ENCODE results near the gene SPART. TPM values are rescaled to one million over a fixed set of nuclear protein-coding genes. Genes with fewer than 3 reads are reported as not detected.

Gene SPART
- total and polyA plus RNA-seq, 4 donors = 28.0 to 84.7 (median 45.9) TPM

- ATAC-seq (ENCODE audit: insufficient read depth, low FRiP score) (no peak), DNase-seq (no peak)
- TF ChIP-seq, protein P1, sequence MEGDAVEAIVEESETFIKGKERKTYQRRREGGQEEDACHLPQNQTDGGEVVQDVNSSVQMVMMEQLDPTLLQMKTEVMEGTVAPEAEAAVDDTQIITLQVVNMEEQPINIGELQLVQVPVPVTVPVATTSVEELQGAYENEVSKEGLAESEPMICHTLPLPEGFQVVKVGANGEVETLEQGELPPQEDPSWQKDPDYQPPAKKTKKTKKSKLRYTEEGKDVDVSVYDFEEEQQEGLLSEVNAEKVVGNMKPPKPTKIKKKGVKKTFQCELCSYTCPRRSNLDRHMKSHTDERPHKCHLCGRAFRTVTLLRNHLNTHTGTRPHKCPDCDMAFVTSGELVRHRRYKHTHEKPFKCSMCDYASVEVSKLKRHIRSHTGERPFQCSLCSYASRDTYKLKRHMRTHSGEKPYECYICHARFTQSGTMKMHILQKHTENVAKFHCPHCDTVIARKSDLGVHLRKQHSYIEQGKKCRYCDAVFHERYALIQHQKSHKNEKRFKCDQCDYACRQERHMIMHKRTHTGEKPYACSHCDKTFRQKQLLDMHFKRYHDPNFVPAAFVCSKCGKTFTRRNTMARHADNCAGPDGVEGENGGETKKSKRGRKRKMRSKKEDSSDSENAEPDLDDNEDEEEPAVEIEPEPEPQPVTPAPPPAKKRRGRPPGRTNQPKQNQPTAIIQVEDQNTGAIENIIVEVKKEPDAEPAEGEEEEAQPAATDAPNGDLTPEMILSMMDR (IDR thresholded peaks at IDR 0.05; ENCODE audit: control extremely low read depth, extremely low read depth) = no peak
- Histone ChIP-seq H3K27me3 (ENCODE audit: control insufficient read depth in 3 of 3, insufficient read depth in 3 of 3, low read length in 2 of 3) (no peaks in the 10 kb centered on the region), H3K4me1 (ENCODE audit: control insufficient read depth in 5 of 5, insufficient read depth in 5 of 5, low read length in 5 of 5) (peaks cover 0 to 16% (median 0%) of the 10 kb centered on the region in 5 donors), H3K9ac (ENCODE audit: insufficient read depth in 1 of 2, low read length in 2 of 2) (no peak overlapping the region), H3K27ac (ENCODE audit: low read depth in 1 of 2, low read length in 1 of 2) (no peak overlapping the region), H3K36me3 (ENCODE audit: control insufficient read depth in 4 of 4, insufficient read depth in 4 of 4, low read length in 4 of 4) (no peaks in the 10 kb centered on the region), H3K9me3 (ENCODE audit: control insufficient read depth in 4 of 4, insufficient read depth in 3 of 4, low read length in 3 of 4) (no peaks in the 10 kb centered on the region), H3K4me3 (no peak overlapping the region)
- WGBS, 2 donors = 54 to 83% methylated on average over 10 of the region's 10 CpGs
Observed at GRCh38 chr13:36347531-36348210, 1.5 kb upstream of the SPART start.

GRCh38 chr13:36345438-36346221, 564 bp downstream of the SPART start:
- H3K9me3 ChIP-seq (ENCODE audit: control insufficient read depth in 4 of 4, insufficient read depth in 3 of 4, low read length in 3 of 4) = no peaks in the 10 kb centered on the region
- no peaks in the 10 kb centered on the region for H3K36me3 ChIP-seq (ENCODE audit: control insufficient read depth in 4 of 4, insufficient read depth in 4 of 4, low read length in 4 of 4)
- H3K27me3 ChIP-seq (ENCODE audit: control insufficient read depth in 3 of 3, insufficient read depth in 3 of 3, low read length in 2 of 3) = no peaks in the 10 kb centered on the region
- TF ChIP-seq, protein P1 (IDR thresholded peaks at IDR 0.05; ENCODE audit: control extremely low read depth, extremely low read depth) = no peak
- DNase-seq (peak; percentile 87 to 93 (median 91)), ATAC-seq (ENCODE audit: insufficient read depth, low FRiP score) (peak; percentile 45)
- H3K4me3 ChIP-seq = peak overlapping the region; percentile 87
- H3K4me1 ChIP-seq (ENCODE audit: control insufficient read depth in 5 of 5, insufficient read depth in 5 of 5, low read length in 5 of 5) = peaks cover 0 to 16% (median 0%) of the 10 kb centered on the region in 5 donors
- 1% methylated on average over 49 to 50 of the region's 50 CpGs for WGBS, 2 donors
- H3K27ac ChIP-seq (ENCODE audit: low read depth in 1 of 2, low read length in 1 of 2) = peak overlapping the region; percentile 82 to 97
- H3K9ac ChIP-seq (ENCODE audit: insufficient read depth in 1 of 2, low read length in 2 of 2) = peak overlapping the region; percentile 98 to 100

GRCh38 chr13:36344886-36345437, 1.2 kb downstream of the SPART start:
- DNase-seq = peak in 2 of 3 donors; percentile 27 to 53
- 8 to 9% methylated on average over 14 of the region's 14 CpGs for WGBS, 2 donors
- TF ChIP-seq, protein P1 (IDR thresholded peaks at IDR 0.05; ENCODE audit: control extremely low read depth, extremely low read depth) = no peak
- ATAC-seq (ENCODE audit: insufficient read depth, low FRiP score) = no peak
- H3K27ac ChIP-seq (ENCODE audit: low read depth in 1 of 2, low read length in 1 of 2) = peak overlapping the region; percentile 82 to 96
- peak overlapping the region; percentile 27 for H3K4me3 ChIP-seq
- no peaks in the 10 kb centered on the region for H3K27me3 ChIP-seq (ENCODE audit: control insufficient read depth in 3 of 3, insufficient read depth in 3 of 3, low read length in 2 of 3)
- H3K9me3 ChIP-seq (ENCODE audit: control insufficient read depth in 4 of 4, insufficient read depth in 3 of 4, low read length in 3 of 4) = no peaks in the 10 kb centered on the region
- H3K36me3 ChIP-seq (ENCODE audit: control insufficient read depth in 4 of 4, insufficient read depth in 4 of 4, low read length in 4 of 4) = no peaks in the 10 kb centered on the region
- H3K4me1 ChIP-seq (ENCODE audit: control insufficient read depth in 5 of 5, insufficient read depth in 5 of 5, low read length in 5 of 5) = peaks cover 0 to 16% (median 0%) of the 10 kb centered on the region in 5 donors
- H3K9ac ChIP-seq (ENCODE audit: insufficient read depth in 1 of 2, low read length in 2 of 2) = peak overlapping the region; percentile 98 to 100

All from lung (tissue), 12 donors.